Tibial artery (tissue), 4 donors: ENCODE results near the gene MYCBP.
"Not testable (repeated sequence)": the region's sequence is repeated elsewhere in the genome, so short reads cannot be mapped to it uniquely, and the experiment has no call there.

Experiments
- DNase-seq, 2 donors: peaks; one replicate each; pipeline ENCODE4 v3.0.0-alpha.2; 2019
- H3K27ac ChIP-seq, 2 donors: fragments of 200-600 bp; sonication (generic) in 1 of 2; 1 replicate in 1 of 2; 2 replicates in 1 of 2; pipeline ENCODE4 v1.5.1; 2018 to 2019; ENCODE audit warnings: mild to moderate bottlenecking in 1 of 2
- H3K27me3 ChIP-seq, 2 donors: fragments of 200-600 bp; sonication (generic) in 1 of 2; one replicate each; pipeline versions ENCODE4 v1.5.1 to v1.6.0; 2016 to 2019
- H3K36me3 ChIP-seq, 3 donors: fragments of 200-600 bp; sonication (generic) in 2 of 3; one replicate each; pipeline ENCODE4 v1.5.1; 2016 to 2019; ENCODE audit warnings: mild to moderate bottlenecking in 2 of 3
- H3K4me1 ChIP-seq, 4 donors: fragments of 200-600 bp; sonication (generic) in 2 of 4; 1 replicate in 3 of 4; 2 replicates in 1 of 4; pipeline ENCODE4 v1.5.1; 2016 to 2019
- H3K4me3 ChIP-seq, 2 donors: fragments of 200-600 bp; sonication (generic) in 1 of 2; 1 replicate in 1 of 2; 2 replicates in 1 of 2; pipeline ENCODE4 v1.5.1; 2018 to 2019; ENCODE audit warnings: mild to moderate bottlenecking in 2 of 2
- H3K9me3 ChIP-seq, 3 donors: fragments of 200-600 bp; sonication (generic) in 1 of 3; one replicate each; pipeline ENCODE4 v1.5.1; 2016 to 2019
- CTCF ChIP-seq, 2 experiments: fragments of 200-600 bp in 1 of 2; fragments of 450-650 bp in 1 of 2; IDR thresholded peaks; one replicate each; pipeline ENCODE4 v1.5.1; 2017 to 2019; ENCODE audit warnings: antibody characterized with exemption in 2 of 2, mild to moderate bottlenecking in 1 of 2, moderate library complexity in 1 of 2
- intact Hi-C: fragments of 100-400 bp; cut with DNase I; formaldehyde crosslinking; loops from one replicate; pipeline ENCODE4 v1.15.0; 2023; ENCODE audit warnings: low total_unique reads

Gene MYCBP

GRCh38 chr1:38852780-38853179 is 20.4 kb downstream of the MYCBP start:
- Histone ChIP-seq H3K9me3 (no peaks in the 10 kb centered on the region), H3K27ac (no peak overlapping the region), H3K4me1 (peaks cover 0 to 27% (median 10%) of the 10 kb centered on the region in 4 donors), H3K27me3 (no peaks in the 10 kb centered on the region), H3K4me3 (no peak overlapping the region), H3K36me3 (peaks cover 49 to 70% (median 68%) of the 10 kb centered on the region in 3 donors)
- intact Hi-C loops, result no loop called here
- TF ChIP-seq CTCF (IDR thresholded peaks at IDR 0.05), result no peak
- no peak for DNase-seq

- Histone ChIP-seq H3K9me3 (no peaks in the 10 kb centered on the region), H3K4me1 (no peaks in the 10 kb centered on the region), H3K27me3 (no peaks in the 10 kb centered on the region), H3K27ac (no peak overlapping the region), H3K4me3 (no peak overlapping the region), H3K36me3 (peaks cover 64 to 86% (median 66%) of the 10 kb centered on the region in 3 donors)
- intact Hi-C loops, result no loop called here
- no peak for DNase-seq
- TF ChIP-seq CTCF (IDR thresholded peaks at IDR 0.05), result no peak
These were observed 25.1 kb downstream of the MYCBP start for GRCh38 chr1:38848071-38848470.

- Histone ChIP-seq H3K9me3 (no peaks in the 10 kb centered on the region), H3K27ac (no peak overlapping the region), H3K36me3 (peaks cover 53 to 91% (median 66%) of the 10 kb centered on the region in 3 donors), H3K4me1 (no peaks in the 10 kb centered on the region), H3K4me3 (no peak overlapping the region), H3K27me3 (no peaks in the 10 kb centered on the region)
- TF ChIP-seq CTCF (IDR thresholded peaks at IDR 0.05), result no peak
- intact Hi-C loops, result no loop called here
- DNase-seq, result no peak
These were observed 26.9 kb downstream of the MYCBP start for GRCh38 chr1:38846210-38846609.

- H3K36me3 ChIP-seq, result peaks cover 44 to 84% (median 58%) of the 10 kb centered on the region in 3 donors
- H3K27ac ChIP-seq, H3K9me3 ChIP-seq, H3K27me3 ChIP-seq, DNase-seq, H3K4me3 ChIP-seq, intact Hi-C loops, H3K4me1 ChIP-seq: not testable (repeated sequence)
These were observed 28.1 kb downstream of the MYCBP start for GRCh38 chr1:38845088-38845487.

- H3K4me1 ChIP-seq, result no peaks in the 10 kb centered on the region
- H3K27me3 ChIP-seq, result no peaks in the 10 kb centered on the region
- no peak overlapping the region for H3K4me3 ChIP-seq
- H3K9me3 ChIP-seq, result no peaks in the 10 kb centered on the region
- intact Hi-C loops, result no loop called here
- no peak for TF ChIP-seq CTCF (IDR thresholded peaks at IDR 0.05)
- peaks cover 36 to 69% (median 48%) of the 10 kb centered on the region in 3 donors for H3K36me3 ChIP-seq
- DNase-seq, result no peak
- H3K27ac ChIP-seq, result no peak overlapping the region
These were observed 32.9 kb downstream of the MYCBP start for GRCh38 chr1:38840281-38840680.

GRCh38 chr1:38839363-38839762 is 33.8 kb downstream of the MYCBP start:
- TF ChIP-seq CTCF (IDR thresholded peaks at IDR 0.05), result no peak
- H3K9me3 ChIP-seq, result no peaks in the 10 kb centered on the region
- no peaks in the 10 kb centered on the region for H3K4me1 ChIP-seq
- DNase-seq, result no peak
- no peak overlapping the region for H3K27ac ChIP-seq
- intact Hi-C loops, result no loop called here
- no peaks in the 10 kb centered on the region for H3K27me3 ChIP-seq
- no peak overlapping the region for H3K4me3 ChIP-seq
- H3K36me3 ChIP-seq, result peaks cover 29 to 60% (median 41%) of the 10 kb centered on the region in 3 donors

- intact Hi-C loops, H3K4me3 ChIP-seq, H3K9me3 ChIP-seq, H3K27ac ChIP-seq, H3K4me1 ChIP-seq, H3K27me3 ChIP-seq, DNase-seq: not testable (repeated sequence)
- peaks cover 21 to 34% (median 29%) of the 10 kb centered on the region in 3 donors for H3K36me3 ChIP-seq
These were observed 36.8 kb downstream of the MYCBP start for GRCh38 chr1:38836316-38836715.
